Stimulated activated memory B cell treated with anti-CD40 and anti-IgM and Interleukin-4, amounts not matched to agents 10 μg/mL and 1 μg/mL and 100 μg/mL, for 72 hours (primary cell): ENCODE results near the gene EYA2.

Source experiments
- ATAC-seq: fragments of 150-1000 bp; cut with Tn5 transposase; 2 replicates; pipeline ENCODE4 v1.10.0; 2021
- H3K27ac Mint-ChIP-seq: one replicate; pipeline ENCODE4 v1.8.0; 2022; ENCODE audit warnings: mild to moderate bottlenecking, mixed read lengths
- H3K27me3 Mint-ChIP-seq: one replicate; pipeline ENCODE4 v1.8.0; 2022; ENCODE audit warnings: mixed read lengths
- H3K36me3 Mint-ChIP-seq: one replicate; pipeline ENCODE4 v1.8.0; 2022; ENCODE audit warnings: mixed read lengths
- H3K4me1 Mint-ChIP-seq: one replicate; pipeline ENCODE4 v1.8.0; 2022; ENCODE audit warnings: mixed read lengths
- H3K4me3 Mint-ChIP-seq: one replicate; pipeline ENCODE4 v1.8.0; 2022; ENCODE audit warnings: mild to moderate bottlenecking, moderate library complexity, mixed read lengths
- H3K9me3 Mint-ChIP-seq: one replicate; pipeline ENCODE4 v1.8.0; 2022; ENCODE audit warnings: mixed read lengths

EYA2 gene

GRCh38 chr20:47051936-47052526 is 157.4 kb downstream of the EYA2 start:
- Mint-ChIP-seq H3K27ac (no peak overlapping the region), H3K27me3 (peaks cover 55% of the 10 kb centered on the region), H3K4me3 (no peak overlapping the region), H3K36me3 (no peaks in the 10 kb centered on the region), H3K9me3 (peaks cover 5% of the 10 kb centered on the region), H3K4me1 (no peaks in the 10 kb centered on the region)
- no peak for ATAC-seq

GRCh38 chr20:47054506-47054905 is 159.9 kb downstream of the EYA2 start:
- Mint-ChIP-seq H3K4me1 (no peaks in the 10 kb centered on the region), H3K27me3 (peaks cover 54% of the 10 kb centered on the region), H3K36me3 (no peaks in the 10 kb centered on the region), H3K9me3 (peaks cover 5% of the 10 kb centered on the region), H3K27ac (no peak overlapping the region), H3K4me3 (no peak overlapping the region)
- no peak for ATAC-seq

DNA sequence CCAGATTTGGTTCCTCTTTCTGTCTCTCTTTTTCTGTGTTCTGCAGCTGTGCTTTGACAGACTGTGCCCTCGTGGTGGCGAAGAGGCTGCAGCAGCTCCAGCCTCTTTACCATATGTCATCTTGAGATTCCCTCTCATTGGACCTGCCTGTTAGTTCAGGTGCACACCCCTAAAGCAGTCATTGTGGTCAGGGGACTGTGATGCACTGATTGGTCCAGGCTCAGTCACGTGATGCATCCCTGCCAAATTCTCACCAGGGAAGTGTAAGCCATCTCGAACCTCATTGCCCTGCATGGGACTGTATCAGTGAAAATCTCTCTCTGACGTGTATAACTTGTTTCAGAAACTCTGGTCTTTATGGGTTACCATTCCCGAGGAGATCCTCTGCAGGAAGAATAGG is 160.3 kb downstream of the EYA2 start:
- H3K36me3 Mint-ChIP-seq, result no peaks in the 10 kb centered on the region
- no peak for ATAC-seq
- H3K9me3 Mint-ChIP-seq, result peaks cover 5% of the 10 kb centered on the region
- no peaks in the 10 kb centered on the region for H3K4me1 Mint-ChIP-seq
- H3K4me3 Mint-ChIP-seq, result no peak overlapping the region
- H3K27ac Mint-ChIP-seq, result no peak overlapping the region
- H3K27me3 Mint-ChIP-seq, result peaks cover 49% of the 10 kb centered on the region

- H3K27ac Mint-ChIP-seq, result no peak overlapping the region
- ATAC-seq, result no peak
- peaks cover 40% of the 10 kb centered on the region for H3K27me3 Mint-ChIP-seq
- peaks cover 5% of the 10 kb centered on the region for H3K9me3 Mint-ChIP-seq
- no peak overlapping the region for H3K4me3 Mint-ChIP-seq
- H3K4me1 Mint-ChIP-seq, result no peaks in the 10 kb centered on the region
- no peaks in the 10 kb centered on the region for H3K36me3 Mint-ChIP-seq
Measured at GRCh38 chr20:47055699-47056369, 161.2 kb downstream of the EYA2 start.

DNA sequence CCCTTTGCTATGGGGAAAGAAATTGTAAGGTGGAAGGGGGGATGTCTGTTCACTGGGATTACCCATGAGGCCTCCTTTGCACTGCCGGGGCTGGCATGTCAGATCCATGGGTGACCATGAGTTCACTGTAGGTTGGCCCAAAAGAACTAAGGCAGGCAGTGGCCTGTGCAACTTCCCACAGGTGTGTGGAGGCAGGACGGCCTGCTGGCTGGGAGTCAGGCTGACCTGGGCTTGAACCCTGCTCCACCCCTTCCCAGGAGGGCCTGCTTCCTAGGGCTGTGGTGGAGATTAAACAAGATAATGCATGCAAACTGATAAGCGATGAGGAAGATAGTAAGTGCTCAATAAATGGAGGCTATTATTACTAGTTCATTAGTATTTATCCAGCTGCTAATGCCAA is 163.0 kb downstream of the EYA2 start:
- Mint-ChIP-seq H3K4me1 (no peaks in the 10 kb centered on the region), H3K4me3 (no peak overlapping the region), H3K27me3 (peaks cover 29% of the 10 kb centered on the region), H3K9me3 (peaks cover 5% of the 10 kb centered on the region), H3K36me3 (no peaks in the 10 kb centered on the region), H3K27ac (no peak overlapping the region)
- no peak for ATAC-seq

GRCh38 chr20:47058236-47058635 is 163.6 kb downstream of the EYA2 start:
- H3K36me3 Mint-ChIP-seq, result no peaks in the 10 kb centered on the region
- ATAC-seq, result no peak
- H3K27ac Mint-ChIP-seq, result no peak overlapping the region
- H3K4me1 Mint-ChIP-seq, result no peaks in the 10 kb centered on the region
- peaks cover 5% of the 10 kb centered on the region for H3K9me3 Mint-ChIP-seq
- H3K4me3 Mint-ChIP-seq, result no peak overlapping the region
- H3K27me3 Mint-ChIP-seq, result peaks cover 29% of the 10 kb centered on the region

DNA sequence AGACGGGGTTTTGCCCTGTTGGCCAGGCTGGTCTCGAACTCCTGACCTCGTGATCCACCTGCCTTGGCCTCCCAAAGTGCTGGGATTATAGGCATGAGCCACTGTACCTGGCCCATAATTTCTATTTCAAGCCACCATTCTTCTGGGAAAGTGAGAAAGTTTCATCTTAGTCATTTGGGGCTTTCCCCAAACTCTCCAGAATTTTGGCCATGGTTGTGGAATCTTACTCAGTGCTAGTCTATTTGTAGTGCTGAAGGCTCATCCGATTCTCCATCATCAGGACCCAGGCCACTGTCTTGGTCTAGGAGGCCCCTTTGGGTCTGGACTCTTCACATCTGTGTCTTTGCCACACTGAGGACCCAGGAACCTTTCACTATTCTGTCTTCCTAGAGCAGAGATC is 164.9 kb downstream of the EYA2 start:
- Mint-ChIP-seq H3K4me3 (no peak overlapping the region), H3K27me3 (peaks cover 29% of the 10 kb centered on the region), H3K9me3 (peaks cover 6% of the 10 kb centered on the region), H3K4me1 (no peaks in the 10 kb centered on the region), H3K27ac (no peak overlapping the region), H3K36me3 (peaks cover 2% of the 10 kb centered on the region)
- no peak for ATAC-seq

DNA sequence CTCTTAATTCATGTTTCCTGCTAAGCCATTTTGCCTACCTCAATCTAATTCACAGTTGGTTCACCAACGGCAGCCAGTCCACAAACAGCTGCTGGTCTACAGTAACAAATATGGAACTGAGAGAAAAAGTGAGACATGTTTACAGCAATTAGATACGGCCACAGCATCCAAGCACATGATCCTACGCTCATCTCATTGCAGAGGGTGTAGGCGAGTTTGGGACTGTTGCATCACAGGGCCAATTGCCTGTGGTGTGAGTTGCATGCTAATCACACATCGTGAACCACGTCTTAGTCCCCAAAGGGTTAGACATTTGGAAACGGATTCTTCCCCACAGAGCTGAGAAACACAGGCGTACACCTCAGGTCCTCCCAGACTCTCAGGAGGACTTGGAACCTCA is 166.9 kb downstream of the EYA2 start:
- H3K36me3 Mint-ChIP-seq, result peaks cover 6% of the 10 kb centered on the region
- H3K4me3 Mint-ChIP-seq, result no peak overlapping the region
- ATAC-seq, result no peak
- H3K9me3 Mint-ChIP-seq, result peaks cover 10% of the 10 kb centered on the region
- no peak overlapping the region for H3K27ac Mint-ChIP-seq
- H3K4me1 Mint-ChIP-seq, result no peaks in the 10 kb centered on the region
- peaks cover 18% of the 10 kb centered on the region for H3K27me3 Mint-ChIP-seq

DNA sequence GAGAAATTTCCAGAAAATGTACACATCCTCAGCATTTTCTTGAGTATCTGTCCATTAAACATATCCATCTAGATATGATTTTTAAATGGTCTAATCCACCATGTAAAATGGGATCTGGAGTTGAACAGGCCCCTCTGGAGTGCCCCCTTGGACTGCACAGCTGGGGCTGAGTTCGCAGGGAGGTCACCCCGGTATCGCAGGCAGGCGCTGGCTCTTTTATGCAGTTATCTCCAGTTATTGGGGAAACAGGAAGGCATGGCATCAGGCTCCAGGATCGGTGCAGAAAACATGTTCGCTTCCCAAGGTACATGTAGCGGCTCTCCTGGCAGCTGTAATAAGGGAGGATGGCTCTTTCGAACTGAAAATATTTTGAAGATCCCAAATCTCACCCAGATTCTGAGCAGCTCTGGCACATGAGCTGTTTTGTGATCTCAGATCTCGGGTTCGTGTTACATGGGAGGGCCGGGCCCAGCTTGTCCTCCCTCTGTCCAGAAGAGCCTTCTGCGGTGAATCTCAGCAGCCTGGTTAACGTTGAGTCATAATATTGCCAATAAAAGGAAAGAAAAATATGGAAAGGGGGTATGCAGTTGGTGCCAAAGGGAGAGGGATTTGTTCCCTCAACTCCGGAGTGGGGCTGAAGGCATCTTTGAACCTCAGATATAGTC is 167.7 kb downstream of the EYA2 start:
- Mint-ChIP-seq H3K4me1 (no peaks in the 10 kb centered on the region), H3K27ac (no peak overlapping the region), H3K27me3 (peaks cover 11% of the 10 kb centered on the region), H3K4me3 (no peak overlapping the region), H3K9me3 (peaks cover 11% of the 10 kb centered on the region), H3K36me3 (peaks cover 6% of the 10 kb centered on the region)
- no peak for ATAC-seq

- Mint-ChIP-seq H3K36me3 (peaks cover 6% of the 10 kb centered on the region), H3K4me3 (no peak overlapping the region), H3K27me3 (peaks cover under 1% of the 10 kb centered on the region), H3K27ac (no peak overlapping the region), H3K9me3 (peaks cover 18% of the 10 kb centered on the region), H3K4me1 (no peaks in the 10 kb centered on the region)
- no peak for ATAC-seq
Measured at GRCh38 chr20:47063407-47063806, 168.8 kb downstream of the EYA2 start.

DNA sequence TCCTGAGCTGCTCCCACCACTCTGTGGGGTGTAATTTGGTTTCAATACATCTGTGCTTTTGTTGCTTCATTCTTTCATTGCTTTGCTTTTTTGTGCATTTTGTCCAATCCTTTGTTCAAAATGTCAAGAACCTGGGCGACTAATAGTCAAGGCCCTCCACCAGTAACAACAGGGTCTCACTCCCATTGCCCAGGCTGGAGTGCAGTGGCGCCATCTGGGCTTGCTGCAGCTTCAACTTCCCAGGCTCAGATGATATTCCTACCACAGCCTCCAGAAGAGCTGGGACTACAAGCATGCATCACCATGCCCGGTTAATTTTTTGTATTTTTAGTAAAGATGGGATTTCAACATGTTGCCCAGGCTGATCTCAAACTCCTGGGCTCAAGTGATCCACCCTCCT is 169.2 kb downstream of the EYA2 start:
- Mint-ChIP-seq H3K36me3 (peaks cover 6% of the 10 kb centered on the region), H3K4me3 (no peak overlapping the region), H3K27ac (no peak overlapping the region), H3K4me1 (no peaks in the 10 kb centered on the region), H3K9me3 (peaks cover 20% of the 10 kb centered on the region), H3K27me3 (no peaks in the 10 kb centered on the region)
- ATAC-seq, result no peak

GRCh38 chr20:47066484-47067270 is 172.0 kb downstream of the EYA2 start:
- H3K4me1 Mint-ChIP-seq, result no peaks in the 10 kb centered on the region
- peaks cover 20% of the 10 kb centered on the region for H3K9me3 Mint-ChIP-seq
- peaks cover 6% of the 10 kb centered on the region for H3K36me3 Mint-ChIP-seq
- no peak overlapping the region for H3K4me3 Mint-ChIP-seq
- no peak overlapping the region for H3K27ac Mint-ChIP-seq
- peaks cover 5% of the 10 kb centered on the region for H3K27me3 Mint-ChIP-seq
- no peak for ATAC-seq

DNA sequence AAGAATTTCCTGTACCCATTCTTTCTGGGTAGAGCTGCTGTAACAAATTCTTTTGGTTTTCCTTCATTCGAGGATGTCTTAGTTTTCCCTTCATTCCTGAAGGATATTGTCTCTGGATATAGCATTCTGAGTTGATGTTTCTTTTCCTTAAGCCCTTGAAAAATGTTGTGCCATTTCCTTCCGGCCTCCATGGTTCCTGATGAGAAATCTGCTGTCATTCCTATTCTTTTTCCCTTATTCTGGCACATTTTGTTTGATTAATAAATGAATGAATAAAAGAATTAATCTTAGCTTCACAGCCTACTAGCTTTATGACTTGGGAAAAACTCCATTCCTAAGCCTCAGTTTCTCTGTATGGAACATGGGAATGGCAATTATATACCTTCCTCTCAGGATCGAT is 173.1 kb downstream of the EYA2 start:
- Mint-ChIP-seq H3K4me1 (no peaks in the 10 kb centered on the region), H3K9me3 (peaks cover 20% of the 10 kb centered on the region), H3K36me3 (peaks cover 6% of the 10 kb centered on the region), H3K4me3 (no peak overlapping the region), H3K27me3 (peaks cover 8% of the 10 kb centered on the region), H3K27ac (no peak overlapping the region)
- no peak for ATAC-seq

- no peak for ATAC-seq
- Mint-ChIP-seq H3K4me1 (no peaks in the 10 kb centered on the region), H3K9me3 (peaks cover 17% of the 10 kb centered on the region), H3K4me3 (no peak overlapping the region), H3K36me3 (no peaks in the 10 kb centered on the region), H3K27ac (no peak overlapping the region), H3K27me3 (peaks cover 25% of the 10 kb centered on the region)
Measured at GRCh38 chr20:47070176-47070575, 175.5 kb downstream of the EYA2 start.

DNA sequence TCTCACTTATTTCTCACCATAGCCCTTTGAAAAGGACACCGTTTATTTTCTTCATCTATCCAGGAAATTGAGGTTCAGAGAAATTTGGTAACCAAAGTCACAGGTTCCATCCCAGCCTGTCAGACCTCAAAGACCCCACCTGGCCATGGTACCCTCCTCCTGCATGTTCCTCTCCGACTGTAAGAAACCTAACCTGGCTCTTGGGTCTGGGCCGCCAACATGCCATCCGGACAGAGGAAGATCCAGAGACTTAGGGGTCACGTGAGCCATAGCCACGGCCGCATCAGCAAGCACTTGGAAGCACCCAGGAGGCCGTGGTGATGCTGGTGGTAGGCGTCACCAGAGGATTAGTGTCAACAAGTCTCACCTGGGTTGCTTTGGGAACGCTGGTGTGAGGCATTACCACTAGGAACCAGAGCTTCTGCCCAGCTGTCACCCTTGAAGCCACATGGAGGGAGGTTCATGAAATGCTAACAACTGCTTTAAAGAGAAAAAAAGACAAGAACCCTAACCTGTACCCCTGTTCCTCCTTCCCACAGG is 177.1 kb downstream of the EYA2 start:
- Mint-ChIP-seq H3K4me3 (no peak overlapping the region), H3K4me1 (no peaks in the 10 kb centered on the region)

More for the DNA sequence above, 177.1 kb downstream of the EYA2 start:
- peaks cover 25% of the 10 kb centered on the region for H3K27me3 Mint-ChIP-seq
- H3K27ac Mint-ChIP-seq, result no peak overlapping the region
- peaks cover 18% of the 10 kb centered on the region for H3K9me3 Mint-ChIP-seq
- peaks cover 3% of the 10 kb centered on the region for H3K36me3 Mint-ChIP-seq
- ATAC-seq, result no peak
